Stimulated activated CD4-positive, alpha-beta T cell treated with anti-CD3 and anti-CD28 coated beads, Interleukin-4, amount 100 ng/mL, for 24 hours (primary cell): ENCODE results near the gene IFT80.
"Not testable (repeated sequence)": the region's sequence is repeated elsewhere in the genome, so short reads cannot be mapped to it uniquely, and the experiment has no call there.

ENCODE experiments used
- DNase-seq: peaks from one replicate; pipeline ENCODE4 v3.0.0-alpha.2; 2020

Gene IFT80

DNA sequence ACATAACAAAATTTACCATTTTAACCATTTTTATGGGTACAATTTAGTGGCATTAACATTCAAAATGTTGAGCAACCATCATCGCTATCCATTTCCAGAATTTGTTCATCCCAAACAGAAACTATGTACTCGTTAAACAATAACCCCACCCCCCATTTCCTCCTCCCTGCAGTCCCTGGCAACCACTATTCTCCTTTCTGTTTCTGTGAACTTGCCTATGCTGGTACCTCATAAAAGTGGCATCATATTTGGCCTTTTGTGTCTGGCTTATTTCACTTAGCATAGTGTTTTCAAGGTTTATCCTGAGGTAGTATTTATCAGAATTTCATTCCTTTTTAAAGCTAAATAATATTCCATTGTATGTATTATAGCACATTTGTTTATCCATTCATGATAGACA lies 141.4 kb downstream of the IFT80 start:
- no peak for DNase-seq

DNA sequence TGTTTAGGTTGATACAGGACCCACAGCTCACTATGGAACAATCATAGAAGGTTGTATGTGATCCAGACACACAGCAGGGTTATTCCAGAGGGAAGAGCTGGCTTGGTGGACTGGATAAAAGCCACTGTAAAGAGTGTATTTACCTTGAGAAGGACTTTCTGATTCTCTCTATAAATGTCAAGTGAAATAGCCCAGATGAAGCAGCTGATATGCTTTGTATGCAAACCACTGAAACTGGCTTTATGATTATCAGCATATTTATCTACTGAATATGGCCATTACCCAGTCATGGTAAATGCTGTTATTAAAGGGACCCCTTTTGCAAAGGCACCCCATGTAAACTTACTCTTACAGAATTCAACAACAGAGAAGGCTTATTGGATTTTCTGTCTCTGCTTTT lies 145.7 kb downstream of the IFT80 start:
- DNase-seq: no peak

DNA sequence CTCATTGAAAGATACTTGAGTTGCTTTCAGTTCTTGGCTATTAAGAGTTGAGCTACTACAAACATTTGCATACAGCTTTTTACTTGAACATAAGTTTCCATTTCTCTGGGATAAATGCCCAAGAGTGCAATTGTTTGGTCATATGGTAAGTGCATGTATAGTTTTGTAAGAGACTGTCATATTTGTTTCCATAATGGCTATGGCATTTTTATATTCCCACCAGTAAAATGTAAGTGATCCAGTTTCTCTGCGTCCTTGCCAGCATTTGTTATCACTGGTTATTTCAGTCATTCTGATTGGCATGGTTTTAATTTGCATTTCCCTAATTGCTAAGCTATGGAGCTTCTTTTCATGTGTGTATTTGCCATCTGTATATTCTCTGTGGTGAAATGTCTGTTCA lies 151.3 kb downstream of the IFT80 start:
- no peak for DNase-seq

DNA sequence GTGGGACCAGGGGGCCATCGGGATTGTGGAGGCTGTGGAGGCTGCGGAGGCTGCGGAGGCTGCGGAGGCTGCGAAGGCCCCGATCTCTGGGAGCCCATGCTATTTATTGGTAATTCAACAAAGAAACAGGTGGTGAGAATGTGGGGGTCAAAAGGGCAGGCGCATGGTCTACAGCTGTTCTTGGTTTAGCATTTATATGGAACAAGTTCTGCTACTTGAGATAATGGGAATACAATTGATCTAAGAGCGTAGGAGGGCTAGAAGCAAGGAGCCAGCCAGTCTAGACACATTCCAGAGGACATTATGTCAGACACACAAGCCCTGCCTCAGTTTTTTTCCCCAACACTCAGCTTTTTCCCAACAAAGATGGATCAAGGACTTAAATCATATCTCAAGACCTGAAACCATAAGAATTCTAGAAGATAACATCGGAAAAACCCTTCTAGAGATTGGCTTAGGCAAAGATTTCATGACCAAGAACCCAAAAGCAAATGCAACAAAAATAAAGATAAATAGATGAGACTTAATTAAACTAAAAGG lies 153.7 kb downstream of the IFT80 start:
- DNase-seq: no peak

DNA sequence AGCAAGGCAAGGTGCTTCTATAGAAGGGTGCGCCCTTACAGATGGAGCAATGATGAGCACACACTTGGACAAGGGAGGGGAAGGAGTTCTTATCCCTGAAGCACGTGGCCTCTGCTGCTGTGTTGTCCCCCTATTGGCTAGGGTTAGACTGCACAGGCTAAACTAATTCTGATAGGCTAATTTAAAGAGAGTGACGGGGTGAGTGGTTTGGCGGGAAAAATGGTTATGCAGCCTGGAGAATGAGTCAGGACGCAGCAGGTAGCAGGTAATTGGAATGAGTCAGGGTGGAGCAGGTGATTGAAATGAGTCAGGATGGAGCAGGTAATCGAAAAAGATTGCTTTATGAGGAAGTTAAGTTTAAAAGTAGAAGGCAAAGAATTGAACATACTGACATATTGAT lies 158.3 kb downstream of the IFT80 start:
- not testable (repeated sequence) for DNase-seq

DNA sequence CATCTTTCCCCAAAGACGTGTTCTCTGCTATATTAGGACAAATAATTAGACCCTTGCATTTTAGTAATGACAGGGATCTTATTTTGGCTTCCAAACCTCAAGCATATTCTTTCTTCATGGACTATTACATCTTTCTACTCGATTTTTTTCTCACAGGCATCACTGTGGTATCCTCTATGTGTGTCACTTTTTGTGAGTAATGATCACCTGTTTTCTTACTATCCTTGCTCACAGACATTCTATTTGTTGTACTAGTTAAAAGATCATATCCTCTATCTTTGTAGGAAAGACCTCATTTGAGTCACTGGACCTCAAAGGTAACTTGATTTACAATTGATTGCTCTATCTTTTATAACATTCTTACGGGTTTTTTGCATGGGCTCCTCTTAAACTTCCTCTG lies 167.0 kb downstream of the IFT80 start:
- no peak for DNase-seq

DNA sequence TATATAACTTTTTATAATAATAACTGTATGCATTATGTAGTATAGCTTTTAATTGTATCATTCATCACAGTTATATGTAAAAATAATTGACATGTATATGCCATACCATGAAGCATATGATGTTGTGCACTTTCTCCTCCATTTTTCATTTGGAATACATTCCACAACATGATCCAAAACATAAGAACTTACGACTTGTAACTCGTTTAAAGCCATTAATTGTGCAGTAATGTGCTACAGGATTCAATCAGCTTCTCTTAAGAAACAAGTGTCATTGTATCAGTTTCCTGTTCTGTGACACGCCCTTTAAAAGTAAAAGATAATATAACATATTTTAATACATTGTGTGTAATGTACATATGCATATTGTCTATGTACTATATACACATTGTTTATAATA lies 171.6 kb downstream of the IFT80 start:
- no peak for DNase-seq

DNA sequence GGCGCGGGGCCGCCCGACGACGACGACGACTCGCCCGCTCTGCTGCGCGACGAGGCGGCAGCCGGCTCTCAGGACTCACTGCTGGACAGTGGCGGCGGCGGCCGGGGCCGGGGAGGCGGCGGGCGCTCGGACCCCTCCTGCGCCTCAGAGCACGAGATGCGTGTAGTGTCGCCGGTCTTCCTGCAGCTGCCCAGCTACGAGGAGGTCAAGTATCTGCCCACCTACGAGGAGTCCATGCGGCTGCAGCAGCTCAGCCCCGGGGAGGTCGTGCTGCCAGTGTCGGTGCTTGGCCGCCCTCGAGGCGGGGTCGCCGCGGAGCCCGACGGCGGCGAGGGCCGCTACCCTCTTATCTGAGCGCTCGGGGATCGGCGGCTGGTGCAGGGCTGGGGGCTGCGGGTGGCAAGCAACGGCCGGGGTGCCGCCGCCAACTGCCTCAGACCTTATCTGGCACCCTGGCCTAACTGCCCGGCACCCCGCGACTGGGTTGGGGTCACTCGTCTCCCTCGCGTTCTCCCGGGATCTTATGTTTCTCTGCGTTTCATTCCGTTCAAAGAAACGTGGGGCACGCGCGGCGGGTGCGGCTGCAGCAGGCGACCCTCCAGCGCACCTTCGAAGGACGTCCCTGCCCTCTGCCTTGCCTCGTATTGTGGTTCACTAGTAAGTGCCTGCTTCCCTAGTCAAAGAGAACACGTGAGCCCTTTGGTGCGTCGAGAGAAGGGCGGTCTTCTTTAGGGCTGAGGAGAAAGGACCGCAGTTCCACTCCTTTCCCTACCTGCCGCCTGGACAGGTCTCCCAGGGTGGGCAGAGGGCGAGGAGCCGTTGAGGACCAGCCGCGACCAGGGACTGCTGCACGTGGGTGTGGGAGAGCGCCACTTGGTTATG lies 172.8 kb downstream of the IFT80 start:
- DNase-seq: peak; percentile 6

DNA sequence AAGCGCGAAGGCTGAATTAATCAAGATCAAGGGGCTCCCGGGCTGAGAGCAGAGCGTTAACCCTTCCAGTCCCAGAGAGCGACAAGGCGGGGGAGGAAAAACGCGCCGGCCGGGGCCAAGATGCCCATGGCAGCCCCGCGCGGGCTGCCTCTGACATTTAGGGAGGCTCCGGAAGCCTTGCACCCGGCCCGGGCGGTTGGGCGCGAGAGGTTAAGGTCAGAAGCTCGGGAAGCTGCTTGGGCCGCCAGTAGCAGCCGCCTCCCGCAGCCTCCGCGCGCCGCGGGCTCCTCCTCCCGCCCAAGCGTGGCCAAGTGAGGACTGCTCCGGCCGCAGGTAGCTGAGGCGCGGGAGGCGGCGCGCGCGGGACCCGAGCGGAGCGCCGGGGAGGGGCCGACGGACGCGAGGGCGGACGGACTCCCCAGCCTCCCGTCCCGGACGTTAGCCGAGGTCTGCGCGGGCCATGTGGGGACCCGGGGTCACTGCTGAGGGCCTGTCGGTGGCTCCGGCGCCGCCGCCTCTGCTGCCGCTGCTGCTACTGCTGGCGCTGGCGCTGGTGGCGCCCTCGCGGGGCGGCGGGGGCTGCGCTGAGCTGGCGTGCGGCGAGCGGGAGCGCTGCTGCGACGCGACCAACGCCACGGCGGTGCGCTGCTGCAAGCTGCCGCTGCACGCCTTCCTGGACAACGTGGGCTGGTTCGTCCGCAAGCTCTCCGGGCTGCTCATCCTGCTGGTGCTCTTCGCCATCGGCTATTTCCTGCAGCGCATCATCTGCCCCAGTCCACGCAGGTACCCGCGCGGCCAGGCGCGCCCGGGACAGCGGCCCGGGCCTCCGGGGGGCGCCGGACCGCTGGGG lies 173.6 kb downstream of the IFT80 start, which contains the start of gene C3orf80:
TSS of gene C3orf80 (plus strand) at position 247 of the 850 bp plus-strand sequence. CDS start at position 461, 214 bp downstream.
- peak; percentile 24 for DNase-seq

DNA sequence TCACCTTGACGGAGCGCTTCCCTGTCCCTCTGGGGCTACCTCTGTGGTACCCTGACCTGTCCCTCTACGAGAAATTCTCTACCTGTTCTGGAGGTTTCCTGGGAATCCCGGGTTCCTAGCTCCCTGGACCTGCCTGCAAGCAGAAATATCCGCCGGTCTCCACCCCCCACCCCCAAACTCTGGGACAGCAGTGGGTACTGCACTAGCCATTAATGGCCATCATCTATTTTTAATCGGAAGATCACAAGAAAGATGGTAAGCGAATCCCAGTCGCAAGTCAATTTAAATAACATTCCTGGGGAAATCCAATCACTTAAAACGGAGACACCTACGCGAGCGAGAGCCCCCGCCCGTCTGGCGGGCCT lies 174.2 kb downstream of the IFT80 start:
- DNase-seq: no peak

DNA sequence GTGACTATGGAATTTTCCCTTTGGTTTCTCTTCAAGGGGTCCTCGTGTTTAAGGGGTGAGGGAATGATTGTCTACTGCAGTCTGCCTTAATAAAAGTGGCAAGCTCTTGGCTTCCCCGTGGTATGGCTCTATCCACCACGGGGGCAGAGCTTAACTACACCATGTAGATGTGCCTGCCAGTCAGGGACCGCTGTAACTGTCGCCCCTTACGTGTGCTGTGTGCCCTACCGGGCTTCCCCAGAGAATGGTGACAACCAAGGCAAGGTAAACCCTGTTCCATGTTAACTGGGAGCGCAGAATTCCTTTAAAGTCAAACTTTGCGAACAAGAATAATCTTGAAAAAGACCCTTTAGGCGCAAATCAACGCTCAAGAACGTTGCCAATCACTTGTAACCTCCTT lies 174.8 kb downstream of the IFT80 start:
- DNase-seq: no peak

DNA sequence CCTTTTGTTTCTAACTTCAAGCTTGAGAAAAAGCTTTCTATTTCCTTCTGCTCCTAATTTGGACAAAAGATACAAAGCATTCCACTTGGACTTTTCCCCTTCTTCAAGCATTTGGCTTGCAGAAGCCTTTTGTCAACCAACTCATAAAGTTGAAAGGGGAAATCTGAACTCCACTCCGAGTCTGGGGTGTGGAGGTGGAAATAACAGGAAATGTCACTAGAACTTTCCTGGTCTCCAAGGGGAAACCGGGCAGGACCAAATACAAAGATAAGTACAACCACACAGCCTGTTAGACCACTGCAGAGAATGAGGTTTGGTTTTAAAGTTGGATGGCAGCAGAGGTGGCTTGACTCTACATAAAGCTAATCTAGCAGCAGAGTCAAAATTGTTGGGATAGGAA lies 178.0 kb downstream of the IFT80 start:
- DNase-seq: no peak

DNA sequence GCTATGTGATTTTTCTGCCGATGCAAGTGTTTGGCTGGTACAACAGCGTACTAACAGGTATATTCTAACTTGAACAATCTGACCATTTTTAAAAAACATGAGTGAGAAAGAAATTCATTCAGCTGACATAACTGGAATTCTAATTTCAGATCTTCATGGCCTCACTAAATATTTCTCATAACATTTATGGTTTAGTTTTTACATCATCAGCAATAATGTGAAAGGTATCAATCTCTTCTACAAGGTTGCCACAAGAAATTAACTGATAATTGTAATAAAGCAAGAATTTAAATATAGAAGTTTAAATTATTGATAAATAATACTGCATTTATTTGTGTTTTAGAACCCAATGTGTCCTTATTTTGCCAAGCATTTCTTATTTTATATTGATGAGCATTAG lies 179.0 kb downstream of the IFT80 start:
- DNase-seq: no peak

DNA sequence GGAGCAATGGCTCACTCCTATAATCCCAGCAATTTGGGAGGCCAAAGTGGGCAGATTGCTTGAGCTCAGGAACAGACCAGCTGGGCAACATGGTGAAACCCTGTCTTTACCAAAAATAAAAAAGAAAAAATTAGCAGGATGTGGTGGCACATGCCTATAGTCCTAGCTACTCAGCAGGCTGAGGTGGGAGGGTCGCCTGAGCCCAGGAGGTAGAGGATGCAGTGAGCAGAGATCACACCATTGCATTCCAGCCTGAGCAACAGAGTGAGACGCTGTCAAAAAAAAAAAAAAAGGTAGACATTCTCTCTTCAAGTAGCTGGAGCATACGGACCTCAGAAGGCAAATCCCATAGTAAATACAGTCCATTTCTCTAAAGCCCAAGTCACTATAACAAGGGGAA lies 180.9 kb downstream of the IFT80 start:
- no peak for DNase-seq

DNA sequence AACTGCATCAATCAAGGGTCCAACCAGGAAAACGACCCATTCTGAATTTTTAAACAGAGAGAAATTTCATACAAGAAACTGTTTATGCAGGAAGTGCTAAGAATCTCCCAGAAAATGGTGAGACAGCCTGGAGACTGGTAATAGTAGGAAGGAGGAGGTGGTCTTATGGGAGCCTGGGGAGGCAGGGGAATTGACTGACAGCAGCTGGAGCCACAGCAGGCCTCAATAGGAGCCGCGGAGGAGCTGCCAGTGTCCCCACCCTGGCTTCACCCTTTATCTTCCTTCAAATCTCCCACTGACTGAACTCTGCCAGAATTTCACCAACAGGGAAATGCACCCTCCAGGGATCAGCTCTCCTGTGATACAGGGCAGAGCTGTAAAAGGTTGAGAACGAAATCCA lies 181.3 kb downstream of the IFT80 start:
- DNase-seq: no peak

DNA sequence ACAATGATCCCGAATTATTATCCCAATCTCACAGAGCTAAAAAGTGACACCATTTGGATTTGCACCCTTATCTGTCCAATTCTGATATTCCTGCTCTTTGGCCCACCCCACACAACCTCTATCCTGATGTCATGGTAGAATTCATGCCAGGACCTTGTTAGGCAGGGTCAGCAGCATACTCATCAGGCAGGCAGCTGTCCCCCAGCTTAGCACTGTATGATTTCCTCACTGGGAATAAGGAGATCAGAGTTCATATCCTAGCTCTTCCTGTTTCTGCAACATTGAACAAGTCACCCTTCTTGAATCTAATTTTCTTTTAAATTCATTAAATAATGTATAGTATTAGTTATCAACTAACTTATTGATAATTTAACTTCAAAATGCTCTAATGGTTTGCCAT lies 185.8 kb downstream of the IFT80 start:
- no peak for DNase-seq

DNA sequence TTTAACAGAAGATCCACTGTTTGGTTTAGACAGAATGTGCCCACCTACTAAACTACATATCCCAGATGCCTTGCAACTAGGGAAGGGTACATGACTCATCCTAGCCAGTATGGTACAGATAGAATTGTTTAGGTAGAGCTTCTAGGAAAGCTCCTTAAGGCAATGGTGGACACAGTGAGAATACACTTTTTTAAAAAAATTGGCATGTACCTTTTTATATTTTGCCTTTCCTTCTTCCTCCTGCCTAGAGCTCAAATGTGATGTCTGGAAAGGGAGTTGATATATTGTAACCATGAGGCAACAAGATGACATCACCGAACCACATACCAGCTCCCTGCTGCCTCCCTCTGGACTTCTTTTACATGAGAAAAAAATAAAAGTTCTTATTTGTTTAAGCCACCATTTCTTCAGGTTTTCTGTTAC lies 188.2 kb downstream of the IFT80 start:
- DNase-seq: no peak

DNA sequence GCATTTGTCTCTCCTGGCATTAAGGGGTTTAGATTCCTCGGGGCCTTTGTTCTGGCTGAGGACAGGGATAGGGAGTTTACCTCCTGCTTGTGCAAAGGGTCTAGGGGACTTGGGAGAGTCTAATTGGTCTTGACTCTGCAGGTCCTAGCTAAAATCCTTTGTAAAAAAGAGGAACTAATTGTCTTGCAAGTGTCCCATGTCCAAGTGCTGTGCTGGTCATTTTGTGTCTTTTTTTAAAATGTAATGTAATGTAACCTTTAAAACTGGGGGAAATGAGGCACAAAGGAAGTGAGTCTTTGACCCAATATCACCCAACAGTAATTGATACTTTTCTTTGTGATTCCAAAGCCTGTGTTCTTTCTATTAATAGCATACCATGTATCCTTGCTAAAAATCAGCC lies 188.7 kb downstream of the IFT80 start:
- no peak for DNase-seq
